ENCODE results near the gene SFMBT2. TPM values are rescaled to one million over a fixed set of nuclear protein-coding genes. Genes with fewer than 3 reads are reported as not detected.

Gene SFMBT2
- total and polyA plus RNA-seq, 12 donors, result 3.7 to 17.9 (median 12.7) TPM

DNA sequence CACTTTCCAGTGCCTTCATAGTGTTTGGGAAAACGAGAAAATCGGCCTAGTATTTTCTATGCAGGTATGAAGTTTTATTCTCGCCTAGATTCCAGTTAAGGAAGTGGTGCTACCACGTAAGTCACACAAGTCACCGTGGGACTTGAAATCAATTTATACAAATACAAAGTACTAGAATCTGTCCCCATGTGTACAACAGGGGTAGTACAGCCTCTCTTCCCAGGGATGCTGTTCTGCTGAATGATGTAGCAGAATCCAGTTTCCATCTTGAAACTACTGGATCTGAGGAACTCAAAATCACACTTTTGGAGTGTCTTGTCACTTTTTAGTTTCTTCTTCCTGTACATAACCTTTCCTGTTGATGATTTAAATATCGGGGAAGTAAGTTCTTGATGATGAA is 129.4 kb downstream of the SFMBT2 start:
- no peak for TF ChIP-seq POLR2A (IDR thresholded peaks at IDR 0.05)
- TF ChIP-seq, protein P1, sequence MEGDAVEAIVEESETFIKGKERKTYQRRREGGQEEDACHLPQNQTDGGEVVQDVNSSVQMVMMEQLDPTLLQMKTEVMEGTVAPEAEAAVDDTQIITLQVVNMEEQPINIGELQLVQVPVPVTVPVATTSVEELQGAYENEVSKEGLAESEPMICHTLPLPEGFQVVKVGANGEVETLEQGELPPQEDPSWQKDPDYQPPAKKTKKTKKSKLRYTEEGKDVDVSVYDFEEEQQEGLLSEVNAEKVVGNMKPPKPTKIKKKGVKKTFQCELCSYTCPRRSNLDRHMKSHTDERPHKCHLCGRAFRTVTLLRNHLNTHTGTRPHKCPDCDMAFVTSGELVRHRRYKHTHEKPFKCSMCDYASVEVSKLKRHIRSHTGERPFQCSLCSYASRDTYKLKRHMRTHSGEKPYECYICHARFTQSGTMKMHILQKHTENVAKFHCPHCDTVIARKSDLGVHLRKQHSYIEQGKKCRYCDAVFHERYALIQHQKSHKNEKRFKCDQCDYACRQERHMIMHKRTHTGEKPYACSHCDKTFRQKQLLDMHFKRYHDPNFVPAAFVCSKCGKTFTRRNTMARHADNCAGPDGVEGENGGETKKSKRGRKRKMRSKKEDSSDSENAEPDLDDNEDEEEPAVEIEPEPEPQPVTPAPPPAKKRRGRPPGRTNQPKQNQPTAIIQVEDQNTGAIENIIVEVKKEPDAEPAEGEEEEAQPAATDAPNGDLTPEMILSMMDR (IDR thresholded peaks at IDR 0.05), result no peak
- no peak overlapping the region for H3K27ac ChIP-seq
- DNase-seq, result no peak
- H3K27me3 ChIP-seq, result no peaks in the 10 kb centered on the region
- WGBS, 4 donors, result 81 to 94% (median 90%) methylated on average over 6 of the region's 6 CpGs
- no peaks in the 10 kb centered on the region for H3K9me3 ChIP-seq (replicated peaks in 1 of 3)
- H3K36me3 ChIP-seq (replicated peaks in 1 of 2), result no peaks in the 10 kb centered on the region
- intact Hi-C loops (cut with DNase I), result no loop called here
- H3K4me1 ChIP-seq (replicated peaks in 1 of 2), result no peaks in the 10 kb centered on the region
- no peak overlapping the region for H3K4me3 ChIP-seq

DNA sequence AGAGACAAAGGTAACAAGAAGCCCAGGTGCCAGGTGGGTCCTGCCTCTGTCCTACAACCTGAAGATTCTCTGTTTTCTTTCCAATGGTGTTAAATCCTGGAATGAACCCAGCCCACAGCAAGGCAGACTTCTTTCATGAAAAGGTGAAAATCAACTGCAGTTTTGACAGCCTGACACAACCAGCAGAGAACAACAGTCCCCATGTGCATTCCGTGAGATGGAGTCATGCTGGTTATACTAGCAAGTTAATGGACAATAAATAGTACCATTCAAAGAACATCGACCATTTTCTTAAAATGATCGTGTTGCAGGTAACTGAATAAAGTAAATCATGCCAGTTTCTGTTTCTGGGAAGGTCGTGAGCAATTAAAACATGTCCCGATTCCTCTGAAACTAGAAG is 131.5 kb downstream of the SFMBT2 start:
- Histone ChIP-seq H3K4me1 (replicated peaks in 1 of 2) (no peaks in the 10 kb centered on the region), H3K9me3 (replicated peaks in 1 of 3) (no peaks in the 10 kb centered on the region), H3K27me3 (no peaks in the 10 kb centered on the region), H3K27ac (no peak overlapping the region), H3K4me3 (no peak overlapping the region), H3K36me3 (replicated peaks in 1 of 2) (peaks cover 0 to 4% of the 10 kb centered on the region in 2 donors)
- 87 to 96% (median 95%) methylated on average over 5 of the region's 5 CpGs for WGBS, 4 donors
- DNase-seq, result no peak
- TF ChIP-seq, protein P1 (IDR thresholded peaks at IDR 0.05), result no peak
- TF ChIP-seq POLR2A (IDR thresholded peaks at IDR 0.05), result no peak
- intact Hi-C loops (cut with DNase I), result no loop called here

DNA sequence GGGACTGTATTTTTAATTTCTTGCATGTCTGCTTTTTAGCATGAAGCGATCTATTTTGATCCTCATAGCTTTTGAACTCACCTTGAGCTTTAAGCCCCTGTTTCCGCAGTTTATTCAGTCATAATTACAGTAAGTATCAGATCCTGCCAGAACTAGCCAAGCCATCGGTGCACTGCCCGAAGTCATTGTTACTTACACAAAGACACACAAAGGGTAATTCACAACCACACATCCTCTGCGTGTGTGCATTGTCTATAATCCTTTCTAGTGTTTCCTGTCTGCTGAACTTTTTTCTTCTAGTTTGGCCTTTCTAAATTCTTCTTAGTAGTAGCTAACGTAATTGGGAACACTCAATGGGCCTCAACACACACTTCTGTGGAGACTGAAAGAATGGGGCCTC is 133.0 kb downstream of the SFMBT2 start:
- WGBS, 4 donors, result 84 to 96% (median 87%) methylated on average over 6 of the region's 6 CpGs
- intact Hi-C loops (cut with DNase I), result no loop called here
- Histone ChIP-seq H3K27ac (no peak overlapping the region), H3K4me1 (replicated peaks in 1 of 2) (no peaks in the 10 kb centered on the region), H3K9me3 (replicated peaks in 1 of 3) (no peaks in the 10 kb centered on the region), H3K4me3 (no peak overlapping the region), H3K36me3 (replicated peaks in 1 of 2) (peaks cover 0 to 4% of the 10 kb centered on the region in 2 donors), H3K27me3 (no peaks in the 10 kb centered on the region)
- no peak for DNase-seq
- TF ChIP-seq, protein P1 (IDR thresholded peaks at IDR 0.05), result no peak
- no peak for TF ChIP-seq POLR2A (IDR thresholded peaks at IDR 0.05)

DNA sequence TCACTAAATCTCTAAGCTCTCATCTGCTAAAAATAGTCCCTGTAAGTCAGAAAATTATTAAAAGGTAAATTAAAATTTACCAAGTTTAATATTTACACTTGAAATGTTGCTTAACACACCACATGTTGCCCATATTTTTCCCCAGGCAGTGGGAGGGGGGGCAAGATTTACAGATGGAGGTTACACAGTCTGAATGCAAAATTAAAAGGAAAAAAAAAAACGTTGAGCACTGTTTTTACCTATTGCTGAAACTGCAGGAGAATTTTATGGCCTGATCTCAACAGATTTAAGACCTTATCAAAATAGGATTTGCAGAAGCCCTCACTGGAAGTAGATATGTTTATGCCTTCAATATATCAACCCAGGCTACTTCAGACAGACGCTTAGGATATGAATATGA is 133.4 kb downstream of the SFMBT2 start:
- H3K27ac ChIP-seq, result no peak overlapping the region
- H3K4me1 ChIP-seq (replicated peaks in 1 of 2), result no peaks in the 10 kb centered on the region
- DNase-seq, result no peak
- intact Hi-C loops (cut with DNase I), result no loop called here
- H3K4me3 ChIP-seq, result no peak overlapping the region
- TF ChIP-seq, protein P1 (IDR thresholded peaks at IDR 0.05), result no peak
- no peak for TF ChIP-seq POLR2A (IDR thresholded peaks at IDR 0.05)
- peaks cover 0 to 4% of the 10 kb centered on the region in 2 donors for H3K36me3 ChIP-seq (replicated peaks in 1 of 2)
- H3K9me3 ChIP-seq (replicated peaks in 1 of 3), result no peaks in the 10 kb centered on the region
- WGBS, 4 donors, result 65 to 78% (median 66%) methylated on average over 2 of the region's 2 CpGs
- H3K27me3 ChIP-seq, result no peaks in the 10 kb centered on the region
